ENCODE data around the gene ATP6V0A4.
"Not testable (repeated sequence)": the region's sequence is repeated elsewhere in the genome, so short reads cannot be mapped to it uniquely, and the experiment has no call there.

Gene ATP6V0A4

GRCh38 chr7:138802706-138803105 is 4.7 kb upstream of the ATP6V0A4 start:
- no peak for DNase-seq (ENCODE audit: low spot score)

- DNase-seq (ENCODE audit: low spot score): no peak
These were observed 3.3 kb upstream of the ATP6V0A4 start for GRCh38 chr7:138801256-138801655.

DNA sequence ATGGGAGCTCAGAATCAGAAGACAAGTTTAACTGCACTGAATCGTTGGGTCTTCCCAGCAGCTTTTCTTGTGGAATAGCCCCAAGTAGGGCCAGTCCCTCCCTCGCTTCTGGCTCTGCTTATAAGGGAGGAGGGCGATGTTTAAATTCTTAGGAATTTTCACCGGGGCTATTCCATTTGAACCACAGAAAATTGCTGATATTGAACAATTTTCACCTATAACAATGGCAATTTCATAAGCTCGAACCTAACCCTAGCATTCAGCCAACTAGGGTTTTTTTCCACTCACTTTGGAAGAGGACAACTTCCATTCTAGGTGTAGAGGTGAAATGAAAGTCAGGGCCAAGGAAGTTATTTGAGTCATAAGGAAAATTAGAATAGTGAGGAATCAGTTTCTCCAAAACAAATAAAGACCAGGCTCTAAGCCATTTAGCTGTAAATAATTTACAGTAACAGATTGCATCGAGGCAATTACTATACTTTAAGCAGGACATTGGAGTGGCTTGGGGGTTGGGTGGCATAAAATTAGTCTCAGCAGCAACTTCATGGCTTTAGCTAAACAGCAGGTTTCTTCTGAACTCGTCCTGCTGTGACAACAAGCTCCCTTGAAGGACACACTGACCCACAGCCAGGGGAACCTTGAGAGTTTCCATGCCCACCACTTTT is 1.5 kb upstream of the ATP6V0A4 start:
- DNase-seq (ENCODE audit: low spot score): no peak

GRCh38 chr7:138798836-138799235 is 840 bp upstream of the ATP6V0A4 start:
- DNase-seq (ENCODE audit: low spot score): no peak

GRCh38 chr7:138797046-138797445 is 950 bp downstream of the ATP6V0A4 start:
- not testable (repeated sequence) for DNase-seq (ENCODE audit: low spot score)

DNA sequence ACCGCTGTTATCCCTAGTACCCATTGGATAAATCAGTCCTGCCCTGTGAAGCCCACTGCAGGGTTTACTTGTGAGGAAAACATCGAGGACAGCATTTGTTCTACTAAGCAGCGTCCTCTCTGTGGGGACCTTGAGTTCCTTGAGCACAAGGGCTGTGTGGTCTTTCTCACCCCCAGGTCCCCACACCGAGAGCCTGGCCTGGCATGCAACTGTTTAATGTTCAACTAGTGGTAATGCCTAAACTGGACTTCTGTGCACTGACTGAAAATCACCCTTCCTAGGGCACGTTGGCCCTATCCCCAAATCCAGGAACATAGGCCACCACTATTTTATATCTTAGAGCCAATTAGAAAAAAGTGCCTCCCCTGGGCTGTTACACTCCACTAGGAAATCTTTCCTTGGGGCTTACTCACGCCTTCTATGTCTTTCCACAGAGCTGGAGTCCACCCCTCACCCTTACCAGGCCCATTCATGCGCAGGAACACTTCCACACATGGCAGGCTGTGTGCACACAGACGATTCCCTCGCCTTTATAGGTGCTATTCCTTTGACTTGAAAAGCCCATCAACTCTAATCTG is 1.9 kb downstream of the ATP6V0A4 start:
- no peak for DNase-seq (ENCODE audit: low spot score)

DNA sequence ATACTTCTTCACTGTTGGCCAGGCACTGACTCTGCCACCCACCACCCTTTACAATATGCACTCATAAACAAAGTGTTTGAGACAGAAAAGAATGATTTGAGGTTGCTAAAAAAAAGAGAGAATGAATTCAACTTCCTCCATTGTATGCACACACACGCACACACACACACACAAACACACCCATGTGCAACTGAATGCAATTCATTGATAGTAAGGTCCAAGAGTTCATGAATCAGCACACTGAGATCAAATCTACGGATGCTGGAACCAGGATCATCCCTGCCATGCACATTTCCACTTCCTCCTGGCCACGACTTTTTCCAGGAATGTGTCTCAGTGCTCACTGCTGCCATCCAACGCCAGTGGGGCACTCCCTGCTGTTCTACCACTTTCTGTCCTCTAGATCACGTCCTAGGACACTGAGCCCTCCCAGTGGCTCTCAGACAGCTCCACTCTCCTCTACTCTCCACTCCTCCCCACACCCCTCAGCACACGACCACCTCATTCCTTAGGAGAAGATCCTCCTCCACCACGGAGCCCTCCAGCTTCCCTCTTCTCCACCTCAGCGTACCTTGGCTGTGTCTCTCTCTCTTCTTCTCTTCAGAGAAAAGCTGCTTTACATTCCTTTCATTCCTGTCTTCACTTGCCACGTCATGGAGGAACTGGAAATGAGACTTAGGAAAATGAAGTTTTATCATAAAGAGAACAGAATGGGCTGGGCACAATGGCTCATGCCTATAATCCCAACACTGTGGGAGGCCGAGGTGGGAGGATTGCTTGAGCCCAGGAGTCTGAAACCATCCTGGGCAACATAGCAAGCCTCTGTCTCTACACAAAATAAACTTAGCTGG is 12.2 kb downstream of the ATP6V0A4 start:
- no peak for DNase-seq (ENCODE audit: low spot score)

DNA sequence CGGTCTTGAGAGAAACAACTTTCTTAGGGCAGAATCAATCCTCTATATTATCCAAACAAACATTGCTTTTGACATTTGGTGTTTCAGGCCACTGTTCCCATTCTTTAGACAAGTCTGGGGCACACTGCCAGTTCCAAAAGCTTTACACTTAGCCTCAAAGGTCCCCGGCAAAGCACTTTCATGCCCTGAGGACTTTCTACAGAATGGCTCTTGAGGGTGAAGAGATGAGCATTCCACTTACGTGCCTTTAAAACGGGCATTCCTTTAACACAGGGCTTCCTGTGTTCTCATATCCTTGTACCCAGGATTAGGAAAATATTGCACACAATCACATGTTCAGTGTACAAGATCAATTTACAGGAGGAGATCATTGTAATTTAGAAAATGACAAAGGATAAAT is 13.3 kb downstream of the ATP6V0A4 start:
- no peak for DNase-seq (ENCODE audit: low spot score)

DNA sequence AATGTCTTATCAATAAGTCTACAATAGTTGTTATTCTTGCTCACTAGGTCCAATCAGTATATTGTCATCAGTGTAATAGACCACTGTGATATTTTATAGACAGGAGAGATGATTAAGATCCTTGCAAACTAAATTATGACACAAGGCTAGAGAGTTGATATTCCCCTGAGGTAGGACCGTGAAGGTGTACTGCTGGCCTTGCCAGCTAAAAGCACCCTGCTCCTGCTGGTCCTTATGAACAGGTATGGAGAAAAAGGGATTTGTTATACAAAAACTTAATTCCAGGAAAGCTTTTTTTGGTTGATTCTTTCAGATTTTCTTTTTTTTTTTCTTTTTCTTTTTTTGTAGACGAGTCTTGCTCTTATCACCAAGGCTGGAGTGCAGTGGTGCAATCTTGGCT is 17.0 kb downstream of the ATP6V0A4 start:
- DNase-seq (ENCODE audit: low spot score): no peak

- DNase-seq (ENCODE audit: low spot score): no peak
These were observed 21.7 kb downstream of the ATP6V0A4 start for GRCh38 chr7:138776166-138776833.

GRCh38 chr7:138773817-138774216 is 24.2 kb downstream of the ATP6V0A4 start:
- DNase-seq (ENCODE audit: low spot score): peak; percentile 82

GRCh38 chr7:138773176-138773575 is 24.8 kb downstream of the ATP6V0A4 start:
- no peak for DNase-seq (ENCODE audit: low spot score)

DNA sequence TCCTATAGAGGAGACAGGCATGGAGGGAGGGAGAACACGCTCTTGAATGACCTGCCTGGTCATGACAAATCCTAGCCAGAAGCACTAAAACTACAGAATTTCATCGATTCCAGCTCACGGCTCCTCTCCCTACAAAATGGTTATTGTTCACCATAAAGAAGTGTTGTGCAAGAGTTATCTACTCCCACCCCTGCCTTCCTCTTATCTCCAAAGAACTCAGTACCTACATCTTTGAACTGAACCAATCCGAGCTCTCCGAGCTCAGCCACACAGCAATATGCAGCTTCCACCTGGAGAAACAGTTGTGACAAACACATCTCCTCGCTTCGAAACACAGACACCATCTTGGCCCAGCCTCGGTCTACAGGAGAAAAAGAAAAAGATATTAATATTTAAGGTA is 27.1 kb downstream of the ATP6V0A4 start:
- no peak for DNase-seq (ENCODE audit: low spot score)

DNA sequence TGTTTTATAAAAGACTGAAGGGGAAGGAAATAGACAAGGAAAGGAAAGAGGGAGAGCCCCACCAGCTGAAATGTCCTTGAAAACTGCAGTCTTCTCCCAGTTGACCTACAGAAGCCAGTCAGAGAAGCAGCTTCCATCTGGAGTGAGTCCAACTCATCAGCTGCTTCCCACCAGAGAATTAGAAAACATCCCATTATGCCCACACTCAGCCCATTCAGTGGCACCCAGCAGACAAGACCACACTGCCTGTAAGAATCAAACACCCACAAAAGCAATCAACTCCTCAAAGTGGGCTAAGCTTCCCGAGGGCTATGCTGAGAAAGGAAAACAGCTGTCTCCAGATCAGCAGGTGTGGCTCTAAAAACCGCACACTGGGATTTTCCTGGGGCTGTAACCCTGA is 29.8 kb downstream of the ATP6V0A4 start:
- no peak for DNase-seq (ENCODE audit: low spot score)

DNA sequence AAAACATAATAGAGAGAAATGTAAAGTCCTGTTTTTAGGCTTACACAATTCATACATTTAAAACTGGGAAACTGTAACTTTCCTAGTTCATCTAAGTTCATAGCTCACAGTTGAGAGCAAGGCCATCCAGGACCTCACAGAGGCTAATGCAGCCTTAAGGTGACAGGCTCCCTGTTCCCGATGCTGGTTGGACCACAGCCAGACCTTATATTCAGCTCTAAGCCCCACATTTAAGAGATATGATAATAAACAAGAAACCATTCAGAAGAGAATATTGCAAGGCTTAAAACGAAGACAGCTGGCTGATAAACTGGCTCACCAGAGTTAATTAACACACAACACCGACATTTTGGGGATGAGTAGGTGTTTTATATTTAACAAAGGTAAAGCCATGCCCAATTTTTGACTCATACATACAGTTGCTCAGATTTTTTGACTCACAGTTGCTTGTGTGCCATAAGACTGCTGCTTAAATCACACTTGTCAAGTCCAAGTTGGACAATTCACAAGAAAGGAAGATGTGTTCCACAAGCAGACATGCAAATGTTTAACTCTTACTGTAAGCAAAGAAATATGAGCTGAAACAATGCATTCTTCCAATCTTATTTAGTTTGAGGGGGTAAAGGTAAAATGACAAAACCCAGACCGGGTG is 41.3 kb downstream of the ATP6V0A4 start:
- DNase-seq (ENCODE audit: low spot score): no peak

DNA sequence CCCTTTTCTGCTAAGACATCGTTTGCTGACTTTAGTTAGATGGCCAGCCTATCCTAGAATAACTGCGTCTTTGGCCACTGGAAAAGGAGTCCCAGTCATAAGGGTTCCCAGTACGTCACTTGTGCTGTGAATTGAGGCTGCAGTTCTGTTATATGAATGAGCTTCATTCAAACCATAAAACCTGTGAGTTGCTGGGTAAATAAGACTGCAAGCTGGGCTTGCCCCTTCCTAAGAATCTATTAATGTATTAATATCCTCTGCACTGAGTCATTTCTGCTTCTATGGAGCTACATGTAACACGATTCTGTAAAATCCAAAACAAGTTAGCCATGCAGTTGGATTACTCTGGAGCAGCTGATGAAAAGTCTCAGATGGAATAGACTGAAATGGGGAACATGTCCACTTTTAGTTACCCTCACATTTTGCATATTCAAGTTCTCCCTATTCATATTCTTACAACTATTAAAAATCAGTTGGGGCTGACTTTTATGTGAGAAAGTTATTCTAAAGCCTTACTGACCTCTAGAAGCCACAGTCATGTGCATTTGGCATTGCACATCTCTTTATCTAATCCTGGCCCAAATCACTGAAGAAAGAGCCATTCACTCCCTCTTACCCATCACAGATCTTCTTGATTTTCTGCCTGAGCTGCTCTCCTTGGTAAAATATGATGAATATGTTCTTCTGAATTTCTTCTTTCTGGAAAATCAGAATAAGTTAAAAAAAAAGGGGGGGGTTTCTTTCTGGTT is 42.0 kb downstream of the ATP6V0A4 start:
- DNase-seq (ENCODE audit: low spot score): no peak

DNA sequence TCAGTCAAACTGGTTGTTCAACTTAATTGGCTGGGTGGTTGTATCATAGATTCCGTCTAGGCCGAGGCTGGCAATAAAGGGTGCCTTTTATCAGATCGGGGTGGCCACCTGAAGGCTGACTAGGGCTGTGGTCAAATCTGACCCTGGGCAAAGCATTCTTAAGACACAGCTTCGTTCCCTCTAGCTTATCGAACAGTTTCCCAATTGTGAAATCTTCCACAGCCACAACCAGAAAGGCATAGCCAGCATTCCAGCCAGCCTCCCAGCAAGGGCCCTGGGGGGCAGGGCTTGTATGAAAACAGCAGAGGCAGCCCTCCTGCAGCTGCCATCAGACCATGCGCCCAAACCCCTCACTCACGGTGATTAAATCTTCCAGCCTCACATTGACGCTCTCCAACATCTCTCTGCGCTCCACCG is 42.7 kb downstream of the ATP6V0A4 start:
- DNase-seq (ENCODE audit: low spot score): peak; percentile 53

- DNase-seq (ENCODE audit: low spot score): no peak
These were observed 44.4 kb downstream of the ATP6V0A4 start for GRCh38 chr7:138753610-138754009.

DNA sequence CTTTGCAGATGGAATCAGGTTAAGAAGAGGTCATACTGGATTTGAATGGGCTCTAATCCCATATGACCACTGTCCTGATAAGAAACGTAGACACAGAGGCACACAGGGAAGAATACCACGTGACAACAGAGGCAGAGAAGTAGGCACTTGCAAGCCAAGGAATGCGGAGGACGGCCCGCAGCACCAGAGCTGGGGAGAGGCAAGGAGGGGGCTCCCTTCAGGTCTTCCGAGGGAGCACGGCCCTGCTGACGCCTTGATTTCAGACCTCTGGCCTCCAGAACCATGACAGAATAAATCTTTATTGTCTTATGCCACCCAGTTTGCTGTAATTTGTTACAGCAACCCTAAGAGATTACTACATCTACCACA is 44.9 kb downstream of the ATP6V0A4 start:
- DNase-seq (ENCODE audit: low spot score): peak; percentile 43

DNA sequence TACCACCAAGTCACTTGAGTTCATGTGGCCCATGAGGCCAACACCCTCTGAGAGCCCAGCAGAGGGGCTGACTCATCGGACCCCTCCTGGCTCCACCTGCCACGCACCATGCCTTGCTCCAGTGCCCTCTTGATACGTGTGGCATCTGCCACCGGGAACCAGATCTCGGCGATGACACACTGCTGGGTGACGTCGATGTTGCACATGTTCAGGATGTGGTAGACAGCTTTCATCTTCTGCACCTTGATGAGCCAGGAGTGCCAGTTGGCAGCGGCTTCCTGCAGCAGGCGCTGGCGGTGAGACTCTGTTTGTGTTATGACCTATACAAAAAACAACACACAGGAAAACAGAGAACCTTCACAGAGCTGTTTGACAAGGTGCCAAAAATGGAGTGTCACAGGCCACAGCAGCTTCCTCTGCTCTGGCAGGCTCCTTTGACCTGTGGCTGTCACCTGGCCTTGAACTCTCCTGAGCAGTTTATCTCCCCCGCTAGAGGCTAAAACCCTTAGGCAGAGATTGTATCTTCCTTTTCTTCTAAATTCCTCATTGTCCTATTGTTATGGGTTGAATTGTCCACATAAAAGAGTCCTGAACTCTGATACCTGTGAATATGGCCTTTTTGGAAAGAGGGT is 45.4 kb downstream of the ATP6V0A4 start:
- no peak for DNase-seq (ENCODE audit: low spot score)

GRCh38 chr7:138750901-138751464 is 47.0 kb downstream of the ATP6V0A4 start:
- no peak for DNase-seq (ENCODE audit: low spot score)

Data from iPS-NIHi11 (cell line).